Measurements from ENCODE around the gene ADAMTS2.

GRCh38 chr5:179317411-179318220 is 27.6 kb downstream of the ADAMTS2 start:
- no peak for TF ChIP-seq CTCF (IDR thresholded peaks at IDR 0.05)
- TF ChIP-seq POLR2A (IDR thresholded peaks at IDR 0.05): no peak

Measured in lower leg skin (tissue), 3 donors.